HFFc6 (cell line): ENCODE results near the gene KCNC4. TPM values are rescaled to one million over a fixed set of nuclear protein-coding genes. Genes with fewer than 3 reads are reported as not detected.

Experiments
- DNase-seq: peaks from one replicate; pipeline ENCODE4 v3.0.0-alpha.2; 2018
- H3K27ac Mint-ChIP-seq: 2 replicates; pipeline ENCODE4 v1.8.0; 2020; ENCODE audit warnings: mild to moderate bottlenecking, mixed read lengths
- H3K27me3 Mint-ChIP-seq: 2 replicates; pipeline ENCODE4 v1.8.0; 2021; ENCODE audit warnings: mild to moderate bottlenecking, moderate library complexity, mixed read lengths; ENCODE audit not compliant: insufficient read depth
- H3K36me3 Mint-ChIP-seq: 2 replicates; pipeline ENCODE4 v1.8.0; 2021; ENCODE audit warnings: low read depth, mixed read lengths
- H3K4me1 Mint-ChIP-seq: 2 replicates; pipeline ENCODE4 v1.8.0; 2020; ENCODE audit warnings: low read depth, mixed read lengths
- H3K4me3 Mint-ChIP-seq: 2 replicates; pipeline ENCODE4 v1.8.0; 2020; ENCODE audit warnings: mild to moderate bottlenecking, moderate library complexity, mixed read lengths
- H3K9me3 Mint-ChIP-seq: 2 replicates; pipeline ENCODE4 v1.8.0; 2020; ENCODE audit warnings: mild to moderate bottlenecking, mixed read lengths
- CTCF ChIP-seq: fragments of 200-600 bp; sonication (generic); IDR thresholded peaks from 2 replicates; pipeline ENCODE4 v1.5.0; 2021; ENCODE audit warnings: antibody characterized with exemption, mild to moderate bottlenecking
- total RNA-seq, 6 experiments: library from RNA; stranded (reverse); fragmentation: NEBNext Ultra II Directional; extraction: Animal tissue kit (Norgen Biotek cat#: 25700); gene quantifications; 2 replicates in 1 of 6; 3 replicates in 5 of 6; pipeline ENCODE4 v1.2.3, GENCODE V29; 2021

KCNC4 gene
- total RNA-seq, 6 experiments from 2014 or later: 8.8 to 22.6 (median 11.2) TPM

- Mint-ChIP-seq H3K9me3 (no peaks in the 10 kb centered on the region), H3K4me1 (peaks cover 9% of the 10 kb centered on the region), H3K27ac (no peak overlapping the region), H3K36me3 (no peaks in the 10 kb centered on the region), H3K27me3 (peaks cover 8% of the 10 kb centered on the region), H3K4me3 (no peak overlapping the region)
- no peak for DNase-seq
- TF ChIP-seq CTCF: no peak
Measured at GRCh38 chr1:110197905-110198629, 12.0 kb upstream of the KCNC4 start.

- no peak for TF ChIP-seq CTCF
- Mint-ChIP-seq H3K9me3 (no peaks in the 10 kb centered on the region), H3K4me3 (no peak overlapping the region), H3K27ac (no peak overlapping the region), H3K27me3 (peaks cover 7% of the 10 kb centered on the region), H3K4me1 (peaks cover 16% of the 10 kb centered on the region), H3K36me3 (no peaks in the 10 kb centered on the region)
- DNase-seq: no peak
Measured at GRCh38 chr1:110198746-110199145, 11.4 kb upstream of the KCNC4 start.

- Mint-ChIP-seq H3K27ac (no peak overlapping the region), H3K9me3 (no peaks in the 10 kb centered on the region), H3K4me3 (no peak overlapping the region), H3K27me3 (peaks cover 10% of the 10 kb centered on the region), H3K4me1 (peaks cover 23% of the 10 kb centered on the region), H3K36me3 (no peaks in the 10 kb centered on the region)
- no peak for TF ChIP-seq CTCF
- no peak for DNase-seq
Measured at GRCh38 chr1:110200190-110200589, 9.9 kb upstream of the KCNC4 start.

GRCh38 chr1:110200666-110201065, 9.4 kb upstream of the KCNC4 start:
- no peak overlapping the region for H3K4me3 Mint-ChIP-seq
- no peak for TF ChIP-seq CTCF
- DNase-seq: peak; percentile 28
- peaks cover 23% of the 10 kb centered on the region for H3K4me1 Mint-ChIP-seq
- H3K27me3 Mint-ChIP-seq: peaks cover 10% of the 10 kb centered on the region
- H3K27ac Mint-ChIP-seq: no peak overlapping the region
- no peaks in the 10 kb centered on the region for H3K9me3 Mint-ChIP-seq
- H3K36me3 Mint-ChIP-seq: no peaks in the 10 kb centered on the region

- TF ChIP-seq CTCF: no peak
Measured at GRCh38 chr1:110201157-110201825, 8.8 kb upstream of the KCNC4 start.

More at GRCh38 chr1:110201157-110201825, 8.8 kb upstream of the KCNC4 start:
- H3K27me3 Mint-ChIP-seq: peaks cover 10% of the 10 kb centered on the region
- no peak overlapping the region for H3K27ac Mint-ChIP-seq
- H3K9me3 Mint-ChIP-seq: no peaks in the 10 kb centered on the region
- DNase-seq: no peak
- H3K4me3 Mint-ChIP-seq: no peak overlapping the region
- H3K36me3 Mint-ChIP-seq: no peaks in the 10 kb centered on the region
- H3K4me1 Mint-ChIP-seq: peaks cover 23% of the 10 kb centered on the region
